HG02642 (cell line): ENCODE measurements around the gene UBE2M.

Experiments
- ATAC-seq: cut with Tn5 transposase; IDR thresholded peaks from one replicate; pipeline ENCODE4 v1.9.1; 2021; ENCODE audit warnings: mild to moderate bottlenecking; ENCODE audit not compliant: unreplicated experiment, poor library complexity

Gene UBE2M

GRCh38 chr19:58556622-58557220 is 1.7 kb downstream of the UBE2M start:
- no peak for ATAC-seq

- ATAC-seq, result no peak
Observed at GRCh38 chr19:58555920-58556621, 2.3 kb downstream of the UBE2M start.

GRCh38 chr19:58555369-58555885 is 3.0 kb downstream of the UBE2M start:
- no peak for ATAC-seq

DNA sequence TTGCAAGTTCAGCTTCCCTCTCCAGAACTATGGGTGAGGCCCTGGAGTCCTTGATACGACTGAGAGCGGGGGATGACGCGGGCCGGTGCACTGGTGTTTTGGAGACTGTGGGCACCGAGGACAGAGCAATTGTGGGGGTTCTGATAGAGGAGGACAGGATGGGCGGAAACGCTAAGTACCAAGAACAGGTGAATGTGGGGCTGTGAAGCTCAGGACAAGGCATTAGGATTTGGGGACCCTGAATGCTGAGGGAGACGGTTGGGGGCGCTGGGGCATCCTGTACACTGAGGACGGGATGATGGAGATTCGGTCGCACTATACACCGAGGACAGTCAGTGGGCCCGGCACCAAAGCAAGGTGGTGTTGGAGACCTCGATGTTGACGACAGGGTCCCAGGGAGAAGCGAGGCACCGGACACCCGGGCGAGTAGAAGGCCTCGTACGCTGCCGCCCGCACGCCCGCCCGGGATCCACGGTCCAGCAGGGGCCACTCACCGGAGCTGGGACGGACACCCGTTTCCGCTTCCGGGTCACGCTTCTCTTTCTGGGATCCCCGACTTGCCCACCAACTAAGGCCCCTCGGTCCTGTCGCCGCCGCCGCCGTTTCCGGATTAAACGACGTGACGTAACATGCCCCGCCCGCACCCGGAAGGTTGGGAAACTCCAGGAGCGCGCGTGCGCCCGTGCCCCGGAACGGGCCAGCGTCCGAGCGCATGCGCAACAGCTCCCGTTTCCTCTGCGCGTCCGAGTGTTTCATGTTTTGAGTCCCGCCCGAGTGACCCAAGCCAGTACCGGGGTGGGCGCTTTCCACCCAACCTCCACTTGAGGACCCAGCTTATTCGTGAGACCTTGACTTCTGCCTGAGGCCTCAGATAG is 3.7 kb downstream of the UBE2M start, which contains the start of gene CHMP2A:
Gene CHMP2A, minus strand, starts transcription at position 612 of the 875 bp plus-strand sequence. CDS start 893 bp downstream, outside the sequence.
- ATAC-seq, result peak; percentile 37

DNA sequence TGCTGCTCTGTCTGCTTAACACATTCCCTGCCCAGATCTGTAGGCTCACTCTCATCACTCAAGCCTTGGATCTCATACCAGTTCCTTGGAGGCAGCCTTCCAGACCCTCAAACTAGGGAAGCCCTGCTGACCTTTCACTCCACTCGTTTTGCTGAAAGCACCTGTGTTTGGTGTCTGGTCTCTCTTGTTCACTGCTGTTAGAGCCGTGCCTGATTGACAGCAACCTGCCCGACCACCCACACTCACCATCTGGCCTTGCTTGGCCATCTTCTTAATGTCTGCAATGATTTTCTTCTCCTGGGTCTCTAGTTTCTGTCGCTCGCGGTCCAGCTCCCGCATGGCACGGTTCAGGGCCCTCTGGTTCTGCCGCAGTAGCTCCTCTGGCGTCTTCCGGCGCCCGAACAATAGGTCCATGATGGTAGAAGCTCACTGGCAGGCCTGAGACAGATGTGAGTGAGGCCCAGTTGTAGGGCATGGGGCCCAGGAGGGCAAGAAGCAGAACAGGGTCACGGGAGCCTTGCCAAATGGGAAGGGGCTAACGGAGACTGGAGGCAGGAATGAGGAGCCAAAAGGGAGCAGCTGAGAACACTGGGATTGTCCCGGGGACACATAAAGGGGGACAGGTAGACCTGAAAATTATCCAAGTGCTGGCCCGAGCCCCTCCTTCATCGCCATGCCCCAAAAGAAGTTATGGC is 4.5 kb downstream of the UBE2M start:
- ATAC-seq, result no peak

- ATAC-seq, result no peak
Observed at GRCh38 chr19:58552655-58553054, 5.8 kb downstream of the UBE2M start.

DNA sequence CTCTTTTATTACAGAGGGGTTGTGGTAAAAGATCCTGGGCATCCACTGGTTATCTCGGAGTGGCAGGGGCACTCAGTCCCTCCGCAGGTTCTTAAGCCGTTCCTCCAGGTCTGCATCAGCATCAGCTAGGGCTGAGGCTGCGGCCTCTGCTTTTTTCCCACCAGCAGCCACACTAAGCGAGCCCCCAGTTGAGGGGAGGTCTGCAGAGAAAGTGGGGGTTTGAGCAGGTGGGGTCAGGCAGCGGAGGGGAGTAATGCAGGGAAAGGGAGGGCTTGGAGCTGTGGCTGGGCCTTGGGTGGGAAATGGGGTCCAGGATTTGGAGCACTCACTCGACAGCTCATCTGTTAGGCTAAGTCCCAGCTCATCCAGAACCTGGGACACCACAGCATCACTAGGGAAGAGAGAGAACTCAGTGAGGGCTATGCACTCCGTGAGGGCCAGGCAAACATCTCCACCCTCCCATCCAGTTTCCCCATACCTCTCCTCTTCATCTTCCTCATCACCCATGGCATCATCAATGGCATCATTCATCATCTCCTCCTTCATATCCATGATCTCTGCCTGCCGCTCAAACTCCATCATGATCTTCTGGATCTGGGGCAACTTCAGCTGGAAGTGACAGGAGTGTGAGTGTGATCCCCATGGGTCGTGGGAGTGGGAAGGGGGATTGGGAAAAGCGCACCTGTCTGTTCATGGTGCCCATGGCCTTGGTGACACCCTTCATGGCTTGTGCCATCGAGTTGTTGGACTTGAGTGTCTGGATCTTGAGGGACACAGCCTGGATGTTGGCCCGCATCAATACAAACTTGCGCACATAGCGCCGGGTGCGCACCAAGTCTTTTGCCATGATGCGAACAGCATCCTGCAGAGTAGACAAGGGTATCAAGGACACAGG is 6.6 kb downstream of the UBE2M start:
- no peak for ATAC-seq

- ATAC-seq, result no peak
Observed at GRCh38 chr19:58551123-58551497, 7.3 kb downstream of the UBE2M start.

GRCh38 chr19:58550362-58551122 is 7.9 kb downstream of the UBE2M start:
- ATAC-seq, result no peak

- no peak for ATAC-seq
Observed at GRCh38 chr19:58549664-58550361, 8.6 kb downstream of the UBE2M start.

- ATAC-seq, result no peak
Observed at GRCh38 chr19:58548859-58549663, 9.3 kb downstream of the UBE2M start.

DNA sequence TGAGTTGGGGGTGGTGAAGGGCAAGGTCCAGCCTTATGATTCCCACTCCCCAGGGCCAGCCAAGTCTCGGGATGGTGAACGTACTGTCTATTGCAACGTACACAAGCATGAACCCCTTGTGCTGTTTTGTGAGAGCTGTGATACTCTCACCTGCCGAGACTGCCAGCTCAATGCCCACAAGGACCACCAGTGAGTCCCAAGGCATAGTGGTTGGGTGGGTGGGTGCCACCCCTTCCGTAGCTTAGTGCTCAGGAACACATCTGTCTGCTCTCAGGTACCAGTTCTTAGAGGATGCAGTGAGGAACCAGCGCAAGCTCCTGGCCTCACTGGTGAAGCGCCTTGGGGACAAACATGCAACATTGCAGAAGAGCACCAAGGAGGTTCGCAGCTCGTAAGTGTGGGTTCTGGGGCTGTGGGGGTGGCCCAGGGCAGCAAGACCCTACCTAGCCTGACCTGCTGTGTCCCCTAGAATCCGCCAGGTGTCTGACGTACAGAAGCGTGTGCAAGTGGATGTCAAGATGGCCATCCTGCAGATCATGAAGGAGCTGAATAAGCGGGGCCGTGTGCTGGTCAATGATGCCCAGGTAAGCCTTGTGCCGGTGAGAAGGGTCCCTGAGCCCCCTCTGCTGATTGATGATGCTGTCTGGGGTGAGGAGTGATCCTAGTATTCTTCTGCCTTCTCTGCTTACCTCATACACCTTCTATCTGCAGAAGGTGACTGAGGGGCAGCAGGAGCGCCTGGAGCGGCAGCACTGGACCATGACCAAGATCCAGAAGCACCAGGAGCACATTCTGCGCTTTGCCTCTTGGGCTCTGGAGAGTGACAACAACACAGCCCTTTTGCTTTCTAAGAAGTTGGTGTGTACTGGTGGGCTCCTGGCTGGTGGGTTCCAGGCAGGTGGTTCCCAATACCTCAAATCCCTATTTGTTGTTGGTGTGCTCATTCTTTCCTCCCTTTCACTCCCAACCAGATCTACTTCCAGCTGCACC is 10.8 kb downstream of the UBE2M start:
- no peak for ATAC-seq

- no peak for ATAC-seq
Observed at GRCh38 chr19:58546019-58546530, 12.3 kb downstream of the UBE2M start.

- no peak for ATAC-seq
Observed at GRCh38 chr19:58545286-58546018, 13.0 kb downstream of the UBE2M start.

- ATAC-seq, result peak; percentile 66
Observed at GRCh38 chr19:58544591-58545285, 13.7 kb downstream of the UBE2M start.
